SU-DHL-6 (cell line): ENCODE data around the gene ADD3.

ENCODE experiments used
- H2AFZ ChIP-seq: fragments of 200-600 bp; sonication (generic); 2 replicates; pipeline ENCODE4 v1.6.1; 2014; ENCODE audit warnings: low read depth, mild to moderate bottlenecking, moderate library complexity, mixed read lengths, antibody characterized with exemption, low read length; ENCODE audit not compliant: severe bottlenecking
- H3F3A ChIP-seq: fragments of 200-600 bp; shearing (Covaris generic); 2 replicates; pipeline ENCODE4 v1.6.0; 2016; ENCODE audit warnings: antibody characterized with exemption, mild to moderate bottlenecking; ENCODE audit not compliant: insufficient read depth
- H3K27ac ChIP-seq: fragments of 200-600 bp; sonication (generic); 2 replicates; pipeline ENCODE4 v1.5.1; 2016; ENCODE audit warnings: low read depth, mild to moderate bottlenecking, low read length, moderate library complexity, mixed read lengths
- H3K27me3 ChIP-seq: fragments of 200-600 bp; sonication (generic), shearing (Covaris generic); 2 replicates; pipeline ENCODE4 v1.6.0; 2014; ENCODE audit warnings: mild to moderate bottlenecking, low read length
- H3K36me3 ChIP-seq: fragments of 200-600 bp; sonication (generic); 2 replicates; pipeline ENCODE4 v1.6.1; 2014; ENCODE audit warnings: mild to moderate bottlenecking, low read length, mixed read lengths
- H3K4me2 ChIP-seq: fragments of 300-600, 200-600 bp; shearing (Covaris generic), sonication (generic); 2 replicates; pipeline ENCODE4 v1.6.0; 2014; ENCODE audit warnings: low read length, low read depth, mild to moderate bottlenecking; ENCODE audit not compliant: poor library complexity, severe bottlenecking
- H3K4me3 ChIP-seq: fragments of 200-600 bp; sonication (generic); 2 replicates; pipeline ENCODE4 v1.5.1; 2014; ENCODE audit warnings: antibody characterized with exemption, low read length, mild to moderate bottlenecking, mixed read lengths; ENCODE audit not compliant: insufficient read depth, poor library complexity, severe bottlenecking
- H3K79me2 ChIP-seq: fragments of 200-600 bp; sonication (generic); 2 replicates; pipeline ENCODE4 v1.6.1; 2014; ENCODE audit warnings: mild to moderate bottlenecking, low read length, moderate library complexity; ENCODE audit not compliant: insufficient read depth
- H3K9ac ChIP-seq: fragments of 200-600 bp; sonication (generic); 2 replicates; pipeline ENCODE4 v1.7.0; 2014; ENCODE audit warnings: mild to moderate bottlenecking, low read length
- H3K9me2 ChIP-seq: fragments of 200-600 bp; sonication (generic); replicated peaks from 2 replicates; pipeline ENCODE4 v1.6.1; 2014; ENCODE audit warnings: low read length; ENCODE audit not compliant: insufficient read depth
- H3K9me3 ChIP-seq: fragments of 200-600 bp; sonication (generic); 2 replicates; pipeline ENCODE4 v1.6.1; 2014; ENCODE audit warnings: low read length, mixed read lengths; ENCODE audit not compliant: insufficient read depth
- H4K20me1 ChIP-seq: fragments of 200-600 bp; sonication (generic); 2 replicates; pipeline ENCODE4 v1.6.1; 2014; ENCODE audit warnings: low read depth, mild to moderate bottlenecking, antibody characterized with exemption, low read length, moderate library complexity, mixed read lengths
- CTCF ChIP-seq: fragments of 200-600 bp; sonication (generic); IDR thresholded peaks from one replicate; pipeline ENCODE4 v1.5.1; 2017; ENCODE audit warnings: antibody characterized with exemption, mild to moderate bottlenecking, low read length, moderate library complexity; ENCODE audit not compliant: insufficient read depth, poor library complexity, severe bottlenecking
- EZH2phosphoT487 ChIP-seq: fragments of 200-600 bp; sonication (generic), shearing (Covaris generic); conservative IDR thresholded peaks from 2 replicates; pipeline ENCODE4 v1.6.1; 2018; ENCODE audit warnings: mild to moderate bottlenecking, antibody characterized with exemption, low read length, moderate library complexity, mixed read lengths

The ADD3 gene

GRCh38 chr10:110118891-110119621, 111.3 kb downstream of the ADD3 start:
- no peaks in the 10 kb centered on the region for H3K27me3 ChIP-seq
- no peak overlapping the region for H3K9ac ChIP-seq
- H3K4me3 ChIP-seq: no peak overlapping the region
- H4K20me1 ChIP-seq: no peaks in the 10 kb centered on the region
- no peaks in the 10 kb centered on the region; the same call in 1 of the 2 replicates for H3F3A ChIP-seq
- H3K36me3 ChIP-seq: peaks cover 43% of the 10 kb centered on the region; the same call in 1 of the 2 replicates
- TF ChIP-seq CTCF: no peak
- TF ChIP-seq EZH2phosphoT487: no peak
- no peak overlapping the region for H3K27ac ChIP-seq
- no peak overlapping the region for H3K4me2 ChIP-seq
- H2AFZ ChIP-seq: no peak overlapping the region
- no peaks in the 10 kb centered on the region for H3K9me2 ChIP-seq
- H3K9me3 ChIP-seq: no peaks in the 10 kb centered on the region
- no peaks in the 10 kb centered on the region for H3K79me2 ChIP-seq

DNA sequence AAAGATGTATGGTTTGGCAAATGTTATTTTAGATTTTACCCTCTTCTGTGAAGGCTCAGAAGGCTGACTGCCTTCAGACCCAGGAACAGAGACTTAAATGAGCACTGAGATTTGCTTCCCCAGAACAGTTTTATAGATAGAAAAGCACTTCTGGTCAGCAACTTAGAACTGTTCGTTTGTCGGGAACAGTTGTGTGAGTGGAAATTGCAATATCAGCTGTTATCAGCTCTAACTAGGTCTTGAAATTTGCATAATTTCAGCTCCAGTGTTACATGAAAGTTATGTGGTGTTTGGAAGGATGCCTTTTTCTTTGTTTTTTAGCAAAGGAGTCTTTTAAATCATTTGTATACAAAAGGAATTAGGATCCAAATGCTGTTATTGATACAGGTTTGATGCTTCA, 115.8 kb downstream of the ADD3 start:
- Histone ChIP-seq H3K9me2 (no peaks in the 10 kb centered on the region), H3K9ac (no peak overlapping the region), H3K79me2 (no peaks in the 10 kb centered on the region), H4K20me1 (no peaks in the 10 kb centered on the region), H3K4me3 (no peak overlapping the region), H3K9me3 (no peaks in the 10 kb centered on the region), H3K27me3 (no peaks in the 10 kb centered on the region), H3K27ac (no peak overlapping the region), H3K36me3 (peaks cover 60% of the 10 kb centered on the region; the same call in 1 of the 2 replicates), H2AFZ (no peak overlapping the region), H3F3A (peaks cover 4% of the 10 kb centered on the region; the same call in 1 of the 2 replicates), H3K4me2 (no peak overlapping the region)
- TF ChIP-seq EZH2phosphoT487 (no peak), CTCF (no peak)

DNA sequence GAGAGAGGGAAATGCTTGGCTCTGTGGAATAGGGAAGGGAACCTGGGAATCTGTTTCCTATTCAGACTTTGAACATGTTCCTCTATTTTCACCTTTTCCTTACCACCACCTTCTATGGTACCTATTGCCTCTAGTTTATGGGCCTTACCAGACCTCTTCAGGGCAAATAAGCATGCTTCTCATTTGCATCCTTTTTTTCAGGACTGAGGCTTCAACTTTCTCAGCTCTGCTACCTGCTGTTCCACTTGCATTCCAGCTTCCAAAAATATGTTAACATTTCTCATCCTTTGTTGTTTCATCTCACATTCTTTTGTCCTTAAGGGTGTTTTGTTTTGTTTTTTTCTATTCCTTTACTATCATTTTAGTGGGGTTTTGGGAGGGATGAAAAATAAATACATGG, 121.7 kb downstream of the ADD3 start:
- no peak for TF ChIP-seq CTCF
- no peak for TF ChIP-seq EZH2phosphoT487
- Histone ChIP-seq H3K27me3 (no peaks in the 10 kb centered on the region), H3K27ac (no peak overlapping the region), H3K4me3 (no peak overlapping the region), H3K9ac (no peak overlapping the region), H3K79me2 (no peaks in the 10 kb centered on the region), H4K20me1 (no peaks in the 10 kb centered on the region), H3K36me3 (peaks cover 66% of the 10 kb centered on the region), H3K9me3 (no peaks in the 10 kb centered on the region), H3K9me2 (no peaks in the 10 kb centered on the region), H3F3A (peaks cover 13% of the 10 kb centered on the region; the same call in 1 of the 2 replicates), H3K4me2 (no peak overlapping the region), H2AFZ (no peak overlapping the region)
